Measurements from ENCODE around the gene GLIS1.

DNA sequence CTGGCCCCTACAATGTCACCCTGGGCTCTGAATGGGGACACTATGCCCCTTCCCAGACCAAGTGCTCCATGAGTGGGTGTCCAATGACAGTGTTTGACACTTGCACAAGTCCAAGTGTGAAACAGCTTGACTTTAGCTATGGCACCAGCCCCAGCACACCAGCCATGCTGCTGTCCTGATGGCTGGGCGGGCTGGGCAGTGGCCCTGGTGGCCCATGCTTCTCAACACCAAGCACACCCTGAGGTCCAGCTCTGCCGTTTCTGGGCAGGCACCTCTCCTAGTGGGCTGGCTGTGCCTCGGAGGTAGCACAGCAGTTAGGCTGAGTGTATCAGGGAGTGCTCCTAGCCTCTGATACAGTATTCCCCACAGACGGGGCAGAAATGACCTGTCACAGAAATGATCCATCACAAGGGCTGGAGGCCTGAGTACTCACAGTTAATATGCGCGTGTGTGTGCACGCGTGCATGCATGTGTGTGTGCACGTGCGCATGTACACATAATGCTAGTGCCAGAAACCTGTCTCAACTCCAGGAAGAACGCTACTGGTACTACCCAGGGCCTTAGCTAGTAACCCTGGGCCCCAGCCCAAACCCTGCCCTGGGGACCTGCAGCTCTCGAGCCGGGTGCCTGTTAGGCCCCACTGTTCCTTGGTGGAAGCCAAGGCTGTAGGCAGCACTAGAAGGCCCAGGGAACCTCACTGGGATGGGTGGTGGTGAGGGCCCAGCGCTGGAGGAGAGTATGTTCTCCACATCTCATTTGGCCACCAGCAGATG lies 145.8 kb downstream of the GLIS1 start:
- TF ChIP-seq, protein P1, sequence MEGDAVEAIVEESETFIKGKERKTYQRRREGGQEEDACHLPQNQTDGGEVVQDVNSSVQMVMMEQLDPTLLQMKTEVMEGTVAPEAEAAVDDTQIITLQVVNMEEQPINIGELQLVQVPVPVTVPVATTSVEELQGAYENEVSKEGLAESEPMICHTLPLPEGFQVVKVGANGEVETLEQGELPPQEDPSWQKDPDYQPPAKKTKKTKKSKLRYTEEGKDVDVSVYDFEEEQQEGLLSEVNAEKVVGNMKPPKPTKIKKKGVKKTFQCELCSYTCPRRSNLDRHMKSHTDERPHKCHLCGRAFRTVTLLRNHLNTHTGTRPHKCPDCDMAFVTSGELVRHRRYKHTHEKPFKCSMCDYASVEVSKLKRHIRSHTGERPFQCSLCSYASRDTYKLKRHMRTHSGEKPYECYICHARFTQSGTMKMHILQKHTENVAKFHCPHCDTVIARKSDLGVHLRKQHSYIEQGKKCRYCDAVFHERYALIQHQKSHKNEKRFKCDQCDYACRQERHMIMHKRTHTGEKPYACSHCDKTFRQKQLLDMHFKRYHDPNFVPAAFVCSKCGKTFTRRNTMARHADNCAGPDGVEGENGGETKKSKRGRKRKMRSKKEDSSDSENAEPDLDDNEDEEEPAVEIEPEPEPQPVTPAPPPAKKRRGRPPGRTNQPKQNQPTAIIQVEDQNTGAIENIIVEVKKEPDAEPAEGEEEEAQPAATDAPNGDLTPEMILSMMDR (IDR thresholded peaks at IDR 0.05), result no peak
- no peak for TF ChIP-seq POLR2A (IDR thresholded peaks at IDR 0.05)
